Measurements from ENCODE around the gene RGPD3. TPM values are rescaled to one million over a fixed set of nuclear protein-coding genes. Genes with fewer than 3 reads are reported as not detected.
A peak's percentile ranks its signal among the peaks of the same experiment; 100 is the strongest.
"Not testable (repeated sequence)": the region's sequence is repeated elsewhere in the genome, so short reads cannot be mapped to it uniquely, and the experiment has no call there.

RGPD3 gene
- total RNA-seq = 0.32 and 0.43 TPM in 2 replicates

DNA sequence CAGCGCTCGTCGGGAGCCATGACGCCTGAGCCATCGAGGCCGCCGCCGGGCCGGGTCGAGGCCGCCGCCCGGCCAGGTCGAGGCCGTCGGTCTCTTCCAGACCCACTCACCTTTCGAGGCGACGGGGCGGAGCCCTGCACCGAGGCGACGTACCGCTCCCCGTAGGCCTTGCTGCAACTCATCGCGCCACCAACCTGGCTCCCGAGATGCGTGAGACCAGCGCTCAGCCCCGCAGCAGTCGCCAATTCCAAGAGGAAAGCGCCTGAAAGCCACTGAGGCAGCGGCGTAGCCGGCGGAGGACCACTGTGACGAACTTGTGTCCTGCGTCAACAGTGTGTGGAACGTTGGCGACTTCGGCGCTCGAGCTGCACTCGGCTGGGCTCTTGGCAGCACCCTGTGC, at the start of gene RGPD3:
Gene RGPD3 (minus strand): TSS at position 307 of the 400 bp plus-strand sequence. CDS start 125 bp downstream, at position 182.
- H3K4me3 ChIP-seq (ENCODE audit: low read depth, low read length) = not testable (repeated sequence)

DNA sequence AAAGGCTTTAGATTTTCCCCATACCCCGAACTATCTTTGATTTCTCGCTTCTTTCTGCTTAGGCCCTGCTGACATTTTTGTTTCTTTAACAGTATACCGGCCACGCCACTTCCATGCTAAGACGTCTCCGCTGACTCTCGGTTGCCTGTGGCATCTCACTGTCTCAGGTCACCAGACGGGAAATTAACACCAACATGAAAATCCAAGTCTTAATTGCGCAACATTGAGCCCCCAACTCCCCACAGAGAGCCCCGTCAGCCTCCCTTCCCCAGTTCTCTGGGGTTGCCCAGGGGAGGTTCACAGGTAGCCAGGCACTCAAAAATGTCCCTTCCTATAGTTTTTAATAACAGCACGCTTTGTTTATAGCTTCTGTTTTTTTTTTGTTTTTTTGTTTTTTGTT, 49.1 kb upstream of the RGPD3 start:
- no peak for DNase-seq (ENCODE audit: low read depth)
- TF ChIP-seq, protein P1, sequence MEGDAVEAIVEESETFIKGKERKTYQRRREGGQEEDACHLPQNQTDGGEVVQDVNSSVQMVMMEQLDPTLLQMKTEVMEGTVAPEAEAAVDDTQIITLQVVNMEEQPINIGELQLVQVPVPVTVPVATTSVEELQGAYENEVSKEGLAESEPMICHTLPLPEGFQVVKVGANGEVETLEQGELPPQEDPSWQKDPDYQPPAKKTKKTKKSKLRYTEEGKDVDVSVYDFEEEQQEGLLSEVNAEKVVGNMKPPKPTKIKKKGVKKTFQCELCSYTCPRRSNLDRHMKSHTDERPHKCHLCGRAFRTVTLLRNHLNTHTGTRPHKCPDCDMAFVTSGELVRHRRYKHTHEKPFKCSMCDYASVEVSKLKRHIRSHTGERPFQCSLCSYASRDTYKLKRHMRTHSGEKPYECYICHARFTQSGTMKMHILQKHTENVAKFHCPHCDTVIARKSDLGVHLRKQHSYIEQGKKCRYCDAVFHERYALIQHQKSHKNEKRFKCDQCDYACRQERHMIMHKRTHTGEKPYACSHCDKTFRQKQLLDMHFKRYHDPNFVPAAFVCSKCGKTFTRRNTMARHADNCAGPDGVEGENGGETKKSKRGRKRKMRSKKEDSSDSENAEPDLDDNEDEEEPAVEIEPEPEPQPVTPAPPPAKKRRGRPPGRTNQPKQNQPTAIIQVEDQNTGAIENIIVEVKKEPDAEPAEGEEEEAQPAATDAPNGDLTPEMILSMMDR (IDR thresholded peaks at IDR 0.05; ENCODE audit: insufficient read depth, low read depth, low read length) = no peak
- no peak overlapping the region for H3K4me3 ChIP-seq (ENCODE audit: low read depth, low read length)

More for the DNA sequence above, at the start of gene RGPD3:
- not testable (repeated sequence) for DNase-seq (ENCODE audit: low read depth)

DNA sequence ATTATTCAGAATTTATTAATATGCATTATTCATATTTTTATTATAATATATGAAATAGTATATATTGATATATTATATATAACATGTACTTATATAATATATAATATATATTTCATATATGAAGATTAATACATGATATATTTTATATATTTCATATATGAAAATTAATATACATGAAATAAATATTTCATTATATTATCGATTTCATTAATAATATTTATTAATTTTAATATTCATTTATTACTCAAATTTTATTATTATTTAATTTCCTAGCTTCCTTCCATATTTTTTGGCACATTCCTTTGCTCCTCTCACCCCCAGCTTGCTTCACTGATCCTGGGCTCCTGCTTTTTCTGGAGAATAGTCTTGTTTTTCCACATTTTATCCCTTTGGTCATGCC, 48.7 kb upstream of the RGPD3 start:
- DNase-seq (ENCODE audit: low read depth) = no peak
- TF ChIP-seq, protein P1 (IDR thresholded peaks at IDR 0.05; ENCODE audit: insufficient read depth, low read depth, low read length) = no peak
- H3K4me3 ChIP-seq (ENCODE audit: low read depth, low read length) = no peak overlapping the region

GRCh38 chr2:106516436-106516835, 48.2 kb upstream of the RGPD3 start:
- no peak for DNase-seq (ENCODE audit: low read depth)
- TF ChIP-seq, protein P1 (IDR thresholded peaks at IDR 0.05; ENCODE audit: insufficient read depth, low read depth, low read length) = no peak
- H3K4me3 ChIP-seq (ENCODE audit: low read depth, low read length) = no peak overlapping the region

DNA sequence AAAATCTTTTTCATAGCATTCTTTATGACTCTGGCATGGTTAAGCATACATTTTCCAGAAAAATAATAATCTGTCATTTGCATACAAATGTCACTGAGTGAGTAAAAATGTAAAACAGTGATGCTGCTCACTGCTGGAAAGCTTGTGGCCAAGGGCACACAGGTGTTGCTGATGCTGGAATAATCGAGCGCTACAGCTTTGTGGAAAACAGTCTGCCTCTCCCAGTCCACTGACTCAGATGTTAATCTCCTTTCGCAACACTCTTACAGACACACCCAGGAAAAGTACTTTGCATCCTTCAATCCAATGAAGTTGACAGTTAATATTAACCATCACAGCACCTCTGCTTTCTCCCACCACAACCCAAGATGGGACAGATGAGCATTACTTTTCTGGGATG, 46.6 kb upstream of the RGPD3 start:
- DNase-seq (ENCODE audit: low read depth) = peak; percentile 28
- H3K4me3 ChIP-seq (ENCODE audit: low read depth, low read length) = not testable (repeated sequence)

- not testable (repeated sequence) for DNase-seq (ENCODE audit: low read depth); H3K4me3 ChIP-seq (ENCODE audit: low read depth, low read length)
These were observed 45.2 kb upstream of the RGPD3 start for GRCh38 chr2:106513391-106513790.

DNA sequence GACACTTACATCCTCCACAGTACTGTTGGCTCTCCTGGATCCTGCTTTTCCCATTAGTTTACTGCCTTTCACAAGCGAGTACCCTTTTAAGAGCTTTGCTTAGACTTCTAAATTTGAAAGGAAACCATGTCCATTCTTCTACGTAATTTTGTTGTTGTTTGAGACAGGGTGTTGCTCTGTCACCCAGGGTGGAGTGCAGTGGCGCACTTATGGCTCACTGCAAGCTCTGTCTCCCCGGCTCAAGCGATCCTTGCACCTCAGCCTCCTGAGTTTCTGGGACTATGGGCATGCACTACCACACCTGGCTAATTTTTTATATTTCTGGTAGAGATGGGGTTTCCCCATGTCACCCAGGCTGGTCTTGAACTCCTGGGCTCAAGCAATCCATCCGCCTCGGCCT, 43.7 kb upstream of the RGPD3 start:
- peak; percentile 10 for DNase-seq (ENCODE audit: low read depth)
- not testable (repeated sequence) for H3K4me3 ChIP-seq (ENCODE audit: low read depth, low read length)

- not testable (repeated sequence) for H3K4me3 ChIP-seq (ENCODE audit: low read depth, low read length)
- peak; percentile 81 for DNase-seq (ENCODE audit: low read depth)
These were observed 43.3 kb upstream of the RGPD3 start for GRCh38 chr2:106511476-106511901.

DNA sequence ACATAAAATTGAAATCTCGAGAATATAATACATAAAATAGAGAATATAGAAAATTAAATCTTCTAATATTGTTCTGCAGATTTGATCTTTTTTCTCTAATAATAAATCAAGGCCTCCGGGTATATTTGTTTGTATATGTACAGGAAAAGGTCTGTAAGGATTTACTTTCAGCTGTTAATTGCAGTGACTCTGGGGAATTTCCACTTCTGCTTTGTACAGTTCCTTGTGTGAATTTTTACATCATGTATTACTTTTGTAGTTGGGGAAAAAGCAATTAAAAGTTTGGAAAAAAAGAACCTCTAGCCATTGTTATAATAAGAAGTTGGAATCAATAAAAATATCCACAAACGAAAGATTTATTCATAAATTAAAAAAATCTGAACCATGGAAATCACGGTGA, 42.6 kb upstream of the RGPD3 start:
- not testable (repeated sequence) for DNase-seq (ENCODE audit: low read depth); H3K4me3 ChIP-seq (ENCODE audit: low read depth, low read length)

- not testable (repeated sequence) for H3K4me3 ChIP-seq (ENCODE audit: low read depth, low read length); DNase-seq (ENCODE audit: low read depth)
These were observed 41.2 kb upstream of the RGPD3 start for GRCh38 chr2:106509374-106509770.

DNA sequence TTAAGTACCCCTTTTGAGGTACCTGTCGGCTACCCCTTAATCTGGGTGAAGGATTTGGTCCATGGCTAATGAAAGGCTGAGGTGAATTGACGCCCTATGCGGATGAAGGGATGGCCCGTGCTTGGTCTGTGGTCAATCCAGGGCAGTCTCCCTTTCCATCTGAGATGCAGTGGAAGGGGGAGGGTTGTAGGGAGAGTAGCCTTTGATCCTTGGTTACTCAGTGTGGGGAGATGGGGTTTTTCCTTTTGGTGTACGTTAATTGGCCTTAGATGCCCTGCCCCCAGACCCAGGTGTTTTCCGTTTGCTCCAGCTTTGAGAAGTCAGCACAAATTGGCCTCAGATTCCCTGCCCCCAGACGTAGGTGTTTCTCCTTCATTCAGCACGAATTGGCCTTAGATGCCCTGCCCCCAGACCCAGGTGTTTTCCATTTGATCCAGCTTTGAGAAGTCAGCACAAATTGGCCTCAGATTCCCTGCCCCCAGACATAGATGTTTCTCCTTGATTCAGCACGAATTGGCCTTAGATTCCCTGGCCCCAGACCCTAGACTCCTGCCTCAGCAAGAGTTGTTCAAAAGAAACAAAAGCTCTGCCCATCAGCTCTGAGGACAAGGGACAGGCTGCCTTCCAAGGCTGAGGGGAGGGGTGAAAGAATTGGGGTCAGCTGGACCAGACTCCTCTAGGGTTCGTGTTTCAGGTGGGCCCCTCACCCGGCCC, 40.6 kb upstream of the RGPD3 start:
- not testable (repeated sequence) for H3K4me3 ChIP-seq (ENCODE audit: low read depth, low read length); DNase-seq (ENCODE audit: low read depth)

- H3K4me3 ChIP-seq (ENCODE audit: low read depth, low read length); DNase-seq (ENCODE audit: low read depth): not testable (repeated sequence)
These were observed 37.9 kb upstream of the RGPD3 start for GRCh38 chr2:106506002-106506687.

DNA sequence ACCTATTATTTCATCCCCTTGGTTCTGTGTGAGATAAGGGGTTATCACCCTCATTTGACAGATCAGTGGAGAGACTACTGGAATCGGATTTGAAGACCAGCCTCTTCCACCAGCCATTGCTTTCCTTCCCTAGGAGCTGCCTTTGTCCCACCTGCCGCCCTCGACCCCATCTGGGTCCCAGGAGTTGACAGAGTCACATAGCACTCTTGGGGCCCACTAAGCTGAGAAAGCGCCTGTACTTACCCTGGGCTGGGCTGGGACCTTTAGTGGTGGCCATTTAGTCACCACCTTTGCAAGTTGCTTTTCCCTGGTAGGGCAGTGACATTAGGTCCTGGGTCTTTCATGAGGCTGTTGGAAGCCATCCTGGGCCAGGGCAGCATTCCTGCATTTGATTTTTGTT, 36.6 kb upstream of the RGPD3 start:
- not testable (repeated sequence) for DNase-seq (ENCODE audit: low read depth); H3K4me3 ChIP-seq (ENCODE audit: low read depth, low read length)

DNA sequence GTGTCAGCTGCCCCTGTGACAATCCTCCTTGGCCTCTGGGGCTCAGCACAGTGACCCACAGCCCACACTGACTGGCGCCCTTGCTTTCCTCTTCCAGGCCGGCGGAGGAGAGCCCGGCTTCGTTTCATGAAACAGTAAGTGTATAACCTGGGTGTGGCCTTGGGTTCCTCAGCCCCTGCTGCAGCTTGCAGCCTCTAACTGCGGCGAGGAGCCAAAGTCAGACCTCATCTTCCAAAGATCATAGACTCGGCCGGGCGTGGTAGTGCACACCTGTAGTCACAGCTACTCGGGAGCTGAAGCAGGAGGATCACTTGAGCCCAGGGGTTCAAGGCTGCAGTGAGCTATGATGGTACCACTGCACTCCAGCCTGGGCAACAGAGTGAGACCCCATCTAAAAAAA, 36.0 kb upstream of the RGPD3 start:
- not testable (repeated sequence) for DNase-seq (ENCODE audit: low read depth); H3K4me3 ChIP-seq (ENCODE audit: low read depth, low read length)

DNA sequence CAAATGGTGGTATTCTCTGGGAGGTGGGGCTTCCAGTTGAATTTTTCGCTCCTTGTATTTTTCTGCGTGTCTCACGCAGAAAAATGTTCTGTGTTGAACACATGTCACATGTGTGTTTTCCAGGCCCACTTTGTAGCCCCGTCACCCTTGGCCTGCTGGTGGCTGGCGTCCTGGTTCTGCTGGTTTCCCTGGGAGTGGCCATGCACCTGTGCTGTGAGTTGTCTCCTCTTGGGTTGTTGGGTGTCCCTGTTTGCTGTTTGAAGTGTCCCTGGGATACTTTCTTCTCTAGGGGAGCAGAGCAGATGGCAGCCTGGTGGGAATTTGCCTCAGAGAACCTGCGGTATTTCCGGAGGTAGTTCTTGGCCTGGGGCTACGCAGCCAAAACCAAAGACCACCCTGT, 34.1 kb upstream of the RGPD3 start:
- H3K4me3 ChIP-seq (ENCODE audit: low read depth, low read length); DNase-seq (ENCODE audit: low read depth): not testable (repeated sequence)

GRCh38 chr2:106500350-106500749, 32.1 kb upstream of the RGPD3 start:
- DNase-seq (ENCODE audit: low read depth); H3K4me3 ChIP-seq (ENCODE audit: low read depth, low read length): not testable (repeated sequence)
